ENCODE measurements around the gene LSP1.

The LSP1 gene

GRCh38 chr11:1920128-1920908 lies 67.4 kb downstream of the LSP1 start:
- Histone ChIP-seq H3K36me3 (replicated peaks) (no peaks in the 10 kb centered on the region), H3K4me1 (no peaks in the 10 kb centered on the region), H3K4me3 (no peak overlapping the region), H3K9me3 (no peaks in the 10 kb centered on the region), H3K27me3 (ENCODE audit: low read depth) (no peaks in the 10 kb centered on the region)
- in situ Hi-C loops (cut with MboI; ENCODE audit: low sequenced_read_pairs) = no loop called here
- no peak for DNase-seq (ENCODE audit: low spot score in 2 of 2)

- in situ Hi-C loops (cut with MboI; ENCODE audit: low sequenced_read_pairs) = no loop called here
- H3K9me3 ChIP-seq = no peaks in the 10 kb centered on the region
- H3K36me3 ChIP-seq (replicated peaks) = no peaks in the 10 kb centered on the region
- H3K4me3 ChIP-seq = no peak overlapping the region
- no peaks in the 10 kb centered on the region for H3K4me1 ChIP-seq
- H3K27me3 ChIP-seq (ENCODE audit: low read depth) = no peaks in the 10 kb centered on the region
- DNase-seq (ENCODE audit: low spot score in 2 of 2) = no peak
These were observed 68.2 kb downstream of the LSP1 start for GRCh38 chr11:1920909-1921573.

GRCh38 chr11:1921574-1922141 lies 68.8 kb downstream of the LSP1 start:
- DNase-seq (ENCODE audit: low spot score in 2 of 2) = no peak
- H3K27me3 ChIP-seq (ENCODE audit: low read depth) = no peaks in the 10 kb centered on the region
- H3K4me1 ChIP-seq = no peaks in the 10 kb centered on the region

GRCh38 chr11:1922481-1923081 lies 69.7 kb downstream of the LSP1 start:
- Histone ChIP-seq H3K36me3 (replicated peaks) (no peaks in the 10 kb centered on the region), H3K27me3 (ENCODE audit: low read depth) (no peaks in the 10 kb centered on the region), H3K4me1 (no peaks in the 10 kb centered on the region), H3K9me3 (no peaks in the 10 kb centered on the region), H3K4me3 (no peak overlapping the region)
- DNase-seq (ENCODE audit: low spot score in 2 of 2) = no peak
- in situ Hi-C loops (cut with MboI; ENCODE audit: low sequenced_read_pairs) = no loop called here

More at GRCh38 chr11:1921574-1922141, 68.8 kb downstream of the LSP1 start:
- H3K36me3 ChIP-seq (replicated peaks) = no peaks in the 10 kb centered on the region
- H3K9me3 ChIP-seq = no peaks in the 10 kb centered on the region
- in situ Hi-C loops (cut with MboI; ENCODE audit: low sequenced_read_pairs) = no loop called here
- no peak overlapping the region for H3K4me3 ChIP-seq

GRCh38 chr11:1923201-1923956 lies 70.5 kb downstream of the LSP1 start:
- Histone ChIP-seq H3K27me3 (ENCODE audit: low read depth) (no peaks in the 10 kb centered on the region), H3K9me3 (no peaks in the 10 kb centered on the region), H3K4me3 (no peak overlapping the region), H3K4me1 (no peaks in the 10 kb centered on the region), H3K36me3 (replicated peaks) (no peaks in the 10 kb centered on the region)
- DNase-seq (ENCODE audit: low spot score in 2 of 2) = no peak
- in situ Hi-C loops (cut with MboI; ENCODE audit: low sequenced_read_pairs) = no loop called here

GRCh38 chr11:1924181-1924580 lies 71.3 kb downstream of the LSP1 start:
- in situ Hi-C loops (cut with MboI; ENCODE audit: low sequenced_read_pairs) = no loop called here
- Histone ChIP-seq H3K4me3 (no peak overlapping the region), H3K36me3 (replicated peaks) (no peaks in the 10 kb centered on the region), H3K27me3 (ENCODE audit: low read depth) (no peaks in the 10 kb centered on the region), H3K9me3 (no peaks in the 10 kb centered on the region), H3K4me1 (no peaks in the 10 kb centered on the region)
- DNase-seq (ENCODE audit: low spot score in 2 of 2) = no peak

- H3K9me3 ChIP-seq = no peaks in the 10 kb centered on the region
- in situ Hi-C loops (cut with MboI; ENCODE audit: low sequenced_read_pairs) = no loop called here
- H3K4me3 ChIP-seq = no peak overlapping the region
- H3K4me1 ChIP-seq = no peaks in the 10 kb centered on the region
- DNase-seq (ENCODE audit: low spot score in 2 of 2) = no peak
- no peaks in the 10 kb centered on the region for H3K27me3 ChIP-seq (ENCODE audit: low read depth)
- no peaks in the 10 kb centered on the region for H3K36me3 ChIP-seq (replicated peaks)
These were observed 71.9 kb downstream of the LSP1 start for GRCh38 chr11:1924646-1925372.

GRCh38 chr11:1925373-1926155 lies 72.7 kb downstream of the LSP1 start:
- no peak for DNase-seq (ENCODE audit: low spot score in 2 of 2)
- Histone ChIP-seq H3K9me3 (no peaks in the 10 kb centered on the region), H3K36me3 (replicated peaks) (no peaks in the 10 kb centered on the region), H3K4me3 (no peak overlapping the region), H3K4me1 (no peaks in the 10 kb centered on the region), H3K27me3 (ENCODE audit: low read depth) (no peaks in the 10 kb centered on the region)
- in situ Hi-C loops (cut with MboI; ENCODE audit: low sequenced_read_pairs) = no loop called here

GRCh38 chr11:1926156-1927025 lies 73.5 kb downstream of the LSP1 start:
- Histone ChIP-seq H3K27me3 (ENCODE audit: low read depth) (no peaks in the 10 kb centered on the region), H3K4me3 (no peak overlapping the region), H3K36me3 (replicated peaks) (no peaks in the 10 kb centered on the region), H3K9me3 (no peaks in the 10 kb centered on the region), H3K4me1 (no peaks in the 10 kb centered on the region)
- in situ Hi-C loops (cut with MboI; ENCODE audit: low sequenced_read_pairs) = no loop called here
- DNase-seq (ENCODE audit: low spot score in 2 of 2) = no peak

- Histone ChIP-seq H3K36me3 (replicated peaks) (no peaks in the 10 kb centered on the region), H3K4me1 (no peaks in the 10 kb centered on the region), H3K4me3 (no peak overlapping the region), H3K27me3 (ENCODE audit: low read depth) (no peaks in the 10 kb centered on the region), H3K9me3 (no peaks in the 10 kb centered on the region)
- in situ Hi-C loops (cut with MboI; ENCODE audit: low sequenced_read_pairs) = no loop called here
- DNase-seq (ENCODE audit: low spot score in 2 of 2) = no peak
These were observed 74.4 kb downstream of the LSP1 start for GRCh38 chr11:1927026-1927847.

- Histone ChIP-seq H3K4me3 (no peak overlapping the region), H3K36me3 (replicated peaks) (no peaks in the 10 kb centered on the region), H3K4me1 (no peaks in the 10 kb centered on the region), H3K27me3 (ENCODE audit: low read depth) (no peaks in the 10 kb centered on the region), H3K9me3 (no peaks in the 10 kb centered on the region)
- in situ Hi-C loops (cut with MboI; ENCODE audit: low sequenced_read_pairs) = no loop called here
- no peak for DNase-seq (ENCODE audit: low spot score in 2 of 2)
These were observed 75.1 kb downstream of the LSP1 start for GRCh38 chr11:1927848-1928469.

Measured in HAP-1 (cell line).